GM18502 (cell line): Measurements from ENCODE around the gene MAP2K5.
"Not testable (repeated sequence)": the region's sequence is repeated elsewhere in the genome, so short reads cannot be mapped to it uniquely, and the experiment has no call there.

Experiments used
- ATAC-seq: cut with Tn5 transposase; IDR thresholded peaks from one replicate; pipeline ENCODE4 v1.9.1; 2021; ENCODE audit warnings: mild to moderate bottlenecking; ENCODE audit not compliant: unreplicated experiment, poor library complexity

Gene MAP2K5

GRCh38 chr15:67590191-67590590 lies 47.7 kb downstream of the MAP2K5 start:
- ATAC-seq, result no peak

GRCh38 chr15:67592245-67592644 lies 49.7 kb downstream of the MAP2K5 start:
- ATAC-seq, result no peak

GRCh38 chr15:67593562-67593961 lies 51.1 kb downstream of the MAP2K5 start:
- no peak for ATAC-seq

- ATAC-seq, result no peak
Measured at GRCh38 chr15:67594770-67595169, 52.3 kb downstream of the MAP2K5 start.

- no peak for ATAC-seq
Measured at GRCh38 chr15:67595572-67595971, 53.1 kb downstream of the MAP2K5 start.

GRCh38 chr15:67601073-67601472 lies 58.6 kb downstream of the MAP2K5 start:
- ATAC-seq, result no peak

- no peak for ATAC-seq
Measured at GRCh38 chr15:67603063-67603462, 60.6 kb downstream of the MAP2K5 start.

GRCh38 chr15:67605871-67606270 lies 63.4 kb downstream of the MAP2K5 start:
- no peak for ATAC-seq

- no peak for ATAC-seq
Measured at GRCh38 chr15:67606742-67607141, 64.2 kb downstream of the MAP2K5 start.

- ATAC-seq, result no peak
Measured at GRCh38 chr15:67607329-67607728, 64.8 kb downstream of the MAP2K5 start.

GRCh38 chr15:67607959-67608637 lies 65.6 kb downstream of the MAP2K5 start:
- no peak for ATAC-seq

GRCh38 chr15:67608638-67608959 lies 66.1 kb downstream of the MAP2K5 start:
- no peak for ATAC-seq

- ATAC-seq, result no peak
Measured at GRCh38 chr15:67611370-67612369, 69.2 kb downstream of the MAP2K5 start.

- ATAC-seq, result no peak
Measured at GRCh38 chr15:67613211-67613610, 70.7 kb downstream of the MAP2K5 start.

GRCh38 chr15:67613708-67614107 lies 71.2 kb downstream of the MAP2K5 start:
- ATAC-seq, result no peak

GRCh38 chr15:67615131-67615534 lies 72.6 kb downstream of the MAP2K5 start:
- not testable (repeated sequence) for ATAC-seq

- no peak for ATAC-seq
Measured at GRCh38 chr15:67618297-67618696, 75.8 kb downstream of the MAP2K5 start.

- no peak for ATAC-seq
Measured at GRCh38 chr15:67622110-67622509, 79.6 kb downstream of the MAP2K5 start.

- ATAC-seq, result no peak
Measured at GRCh38 chr15:67632261-67632660, 89.8 kb downstream of the MAP2K5 start.

GRCh38 chr15:67635950-67636349 lies 93.4 kb downstream of the MAP2K5 start:
- ATAC-seq, result not testable (repeated sequence)

- no peak for ATAC-seq
Measured at GRCh38 chr15:67639591-67639990, 97.1 kb downstream of the MAP2K5 start.
